Keratinocyte (primary cell): ENCODE measurements around the gene CINP. TPM values are rescaled to one million over a fixed set of nuclear protein-coding genes. Genes with fewer than 3 reads are reported as not detected.

Experiments
- DNase-seq: peaks from one replicate; pipeline ENCODE4 v3.0.0-alpha.2; 2011; ENCODE audit warnings: low read depth, missing footprints, low spot score
- FAIRE-seq: peaks from 2 replicates; lab custom pipeline; 2011; peaks lifted over from hg19 to GRCh38; lab: Jason Lieb, UNC
- H2AFZ ChIP-seq: 2 replicates; pipeline ENCODE4 v1.6.0; 2012; ENCODE audit warnings: low read length, control low read depth, inconsistent platforms; ENCODE audit not compliant: control insufficient read depth
- H3K27ac ChIP-seq: 2 replicates; pipeline ENCODE4 v1.5.1; 2011; ENCODE audit warnings: low read length; ENCODE audit not compliant: control insufficient read depth, insufficient read depth
- H3K27me3 ChIP-seq: 3 replicates; pipeline ENCODE4 v1.6.0; 2011; ENCODE audit warnings: low read length; ENCODE audit not compliant: control insufficient read depth, insufficient read depth; ENCODE audit errors: extremely low read depth
- H3K36me3 ChIP-seq, 2 experiments: 2 replicates in 1 of 2; 3 replicates in 1 of 2; pipeline ENCODE4 v1.5.1; 2011; ENCODE audit warnings: low read length in 2 of 2, mild to moderate bottlenecking in 1 of 2; ENCODE audit not compliant: control insufficient read depth in 2 of 2, insufficient read depth in 2 of 2; ENCODE audit errors: extremely low read depth in 1 of 2
- H3K4me1 ChIP-seq: 3 replicates; pipeline ENCODE4 v1.5.1; 2011; ENCODE audit warnings: low read length; ENCODE audit not compliant: control insufficient read depth, insufficient read depth; ENCODE audit errors: extremely low read depth
- H3K4me2 ChIP-seq: 3 replicates; pipeline ENCODE4 v1.6.0; 2011; ENCODE audit warnings: low read depth, low read length; ENCODE audit not compliant: control insufficient read depth, insufficient read depth; ENCODE audit errors: extremely low read depth
- H3K4me3 ChIP-seq, 3 experiments: fragments of 200-600 bp in 1 of 3; sonication (generic) in 1 of 3; 2 replicates in 2 of 3; 3 replicates in 1 of 3; pipeline ENCODE4 v1.5.1; 2011 to 2016; ENCODE audit warnings: low read length in 3 of 3, mild to moderate bottlenecking in 3 of 3, control low read depth in 2 of 3, inconsistent platforms in 1 of 3, low read depth in 1 of 3, mixed read lengths in 1 of 3, mixed run types in 1 of 3, moderate library complexity in 1 of 3; ENCODE audit not compliant: control insufficient read depth in 2 of 3, insufficient read depth in 2 of 3; ENCODE audit errors: extremely low read depth in 1 of 3
- H3K79me2 ChIP-seq: 2 replicates; pipeline ENCODE4 v1.6.0; 2012; ENCODE audit warnings: low read length; ENCODE audit not compliant: control insufficient read depth, insufficient read depth
- H3K9ac ChIP-seq: 3 replicates; pipeline ENCODE4 v1.6.0; 2011; ENCODE audit warnings: low read length; ENCODE audit not compliant: control insufficient read depth, insufficient read depth; ENCODE audit errors: extremely low read depth
- H3K9me1 ChIP-seq: 3 replicates; pipeline ENCODE4 v1.6.0; 2011; ENCODE audit warnings: low read length; ENCODE audit not compliant: control insufficient read depth, insufficient read depth; ENCODE audit errors: extremely low read depth
- H3K9me3 ChIP-seq: 2 replicates; pipeline ENCODE4 v1.5.1; 2012; ENCODE audit warnings: low read depth, low read length; ENCODE audit not compliant: control insufficient read depth
- H4K20me1 ChIP-seq: 3 replicates; pipeline ENCODE4 v1.6.0; 2011; ENCODE audit warnings: low read length; ENCODE audit not compliant: control insufficient read depth, insufficient read depth; ENCODE audit errors: extremely low read depth
- EZH2 ChIP-seq: IDR thresholded peaks from one replicate; pipeline ENCODE4 v1.6.1; 2012; ENCODE audit warnings: inconsistent platforms, mild to moderate bottlenecking, low read length, moderate library complexity
- dilution Hi-C: fragments of 300-500 bp; cut with MboI; formaldehyde crosslinking; loops from one replicate; pipeline ENCODE4 v1.7.0; 2020; ENCODE audit warnings: low sequenced_read_pairs; ENCODE audit not compliant: extremely low pct_ligation_motif_present
- polyA plus RNA-seq, 5 experiments: library from polyadenylated mRNA; depleted of rRNA in 3 of 5; stranded (reverse) in 3 of 5; stranded (forward) in 1 of 5; unstranded in 1 of 5; fragments of >200 nt; gene quantifications; 1 replicate in 1 of 5; 2 replicates in 3 of 5; 3 replicates in 1 of 5; pipeline versions ENCODE4 v1.2.1 to v1.2.3, GENCODE V29; 2011 to 2012; ENCODE audit warnings: missing spikeins in 2 of 5, low read depth in 1 of 5, low replicate concordance in 1 of 5
- TF ChIP-seq, protein P1 (sequence below), 3 experiments: IDR thresholded peaks in 1 of 3; conservative IDR thresholded peaks in 1 of 3; optimal IDR thresholded peaks in 1 of 3; 2 replicates in 2 of 3; 3 replicates in 1 of 3; pipeline versions ENCODE3 to v1.5.1; 2011; ENCODE audit warnings: low read length in 3 of 3, mild to moderate bottlenecking in 3 of 3, moderate library complexity in 2 of 3, control low read depth in 1 of 3, inconsistent platforms in 1 of 3; ENCODE audit not compliant: insufficient read depth in 2 of 3; ENCODE audit errors: extremely low read depth in 1 of 3

CINP gene
- polyA plus RNA-seq, 1 donor (not counting 4 experiments of a cell fraction or from before 2014, with no cell fraction given): 49.3 TPM

DNA sequence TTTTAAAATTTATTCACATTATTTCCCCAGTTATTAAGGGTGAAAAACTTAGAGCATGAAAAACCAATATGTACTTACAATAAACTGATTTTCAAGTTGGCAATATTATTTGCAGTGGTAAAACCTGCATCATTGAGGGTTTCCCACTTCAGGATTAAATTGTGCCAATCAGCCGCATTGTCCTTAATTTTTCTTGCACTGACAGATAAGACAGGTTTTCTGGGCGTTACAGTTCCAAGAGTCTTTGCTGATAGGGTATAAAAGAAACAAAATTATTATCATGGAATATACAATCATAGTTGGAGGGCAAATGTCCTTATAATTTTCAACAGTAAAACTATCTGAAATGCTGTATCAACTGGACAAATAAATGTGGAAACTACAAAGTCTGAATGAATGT lies 3.3 kb downstream of the CINP start:
- TF ChIP-seq, protein P1, sequence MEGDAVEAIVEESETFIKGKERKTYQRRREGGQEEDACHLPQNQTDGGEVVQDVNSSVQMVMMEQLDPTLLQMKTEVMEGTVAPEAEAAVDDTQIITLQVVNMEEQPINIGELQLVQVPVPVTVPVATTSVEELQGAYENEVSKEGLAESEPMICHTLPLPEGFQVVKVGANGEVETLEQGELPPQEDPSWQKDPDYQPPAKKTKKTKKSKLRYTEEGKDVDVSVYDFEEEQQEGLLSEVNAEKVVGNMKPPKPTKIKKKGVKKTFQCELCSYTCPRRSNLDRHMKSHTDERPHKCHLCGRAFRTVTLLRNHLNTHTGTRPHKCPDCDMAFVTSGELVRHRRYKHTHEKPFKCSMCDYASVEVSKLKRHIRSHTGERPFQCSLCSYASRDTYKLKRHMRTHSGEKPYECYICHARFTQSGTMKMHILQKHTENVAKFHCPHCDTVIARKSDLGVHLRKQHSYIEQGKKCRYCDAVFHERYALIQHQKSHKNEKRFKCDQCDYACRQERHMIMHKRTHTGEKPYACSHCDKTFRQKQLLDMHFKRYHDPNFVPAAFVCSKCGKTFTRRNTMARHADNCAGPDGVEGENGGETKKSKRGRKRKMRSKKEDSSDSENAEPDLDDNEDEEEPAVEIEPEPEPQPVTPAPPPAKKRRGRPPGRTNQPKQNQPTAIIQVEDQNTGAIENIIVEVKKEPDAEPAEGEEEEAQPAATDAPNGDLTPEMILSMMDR (optimal IDR thresholded peaks at IDR 0.05 in 1 of 3, IDR thresholded peaks at IDR 0.05 in 1 of 3, conservative IDR thresholded peaks at IDR 0.05 in 1 of 3; ENCODE audit: extremely low read depth in 1 of 3, insufficient read depth in 2 of 3, low read length in 3 of 3): no peak
- no peak for TF ChIP-seq EZH2
- dilution Hi-C loops: no loop called here
- H3K27me3 ChIP-seq: no peaks in the 10 kb centered on the region
- no peaks in the 10 kb centered on the region for H3K9me3 ChIP-seq
- no peak overlapping the region for H2AFZ ChIP-seq
- no peak overlapping the region for H3K4me3 ChIP-seq
- H3K36me3 ChIP-seq: peaks cover 10 to 11% of the 10 kb centered on the region in 2 experiments
- H3K79me2 ChIP-seq: peaks cover 16% of the 10 kb centered on the region
- no peaks in the 10 kb centered on the region for H3K9me1 ChIP-seq
- H4K20me1 ChIP-seq: no peaks in the 10 kb centered on the region
- DNase-seq: no peak
- H3K4me1 ChIP-seq: peaks cover 11% of the 10 kb centered on the region
- no peak for FAIRE-seq
- no peak overlapping the region for H3K9ac ChIP-seq
- no peak overlapping the region for H3K4me2 ChIP-seq
- H3K27ac ChIP-seq: no peak overlapping the region

- H3K9me1 ChIP-seq: no peaks in the 10 kb centered on the region
- H3K27ac ChIP-seq: no peak overlapping the region
- DNase-seq (no peak), FAIRE-seq (no peak)
- dilution Hi-C loops: no loop called here
- peaks cover 3% of the 10 kb centered on the region for H3K79me2 ChIP-seq
- peaks cover 11 to 17% of the 10 kb centered on the region in 2 experiments for H3K36me3 ChIP-seq
- H3K9ac ChIP-seq: no peak overlapping the region
- no peaks in the 10 kb centered on the region for H3K27me3 ChIP-seq
- TF ChIP-seq, protein P1 (optimal IDR thresholded peaks at IDR 0.05 in 1 of 3, IDR thresholded peaks at IDR 0.05 in 1 of 3, conservative IDR thresholded peaks at IDR 0.05 in 1 of 3; ENCODE audit: extremely low read depth in 1 of 3, insufficient read depth in 2 of 3, low read length in 3 of 3): no peak
- TF ChIP-seq EZH2: no peak
- no peaks in the 10 kb centered on the region for H3K9me3 ChIP-seq
- H3K4me3 ChIP-seq: no peak overlapping the region
- no peak overlapping the region for H3K4me2 ChIP-seq
- no peak overlapping the region for H2AFZ ChIP-seq
- H4K20me1 ChIP-seq: no peaks in the 10 kb centered on the region
- no peaks in the 10 kb centered on the region for H3K4me1 ChIP-seq
Measured at GRCh38 chr14:102356280-102356679, 6.4 kb downstream of the CINP start.
